Measurements from ENCODE around the gene KIAA1671.

GRCh38 chr22:25049770-25050169, 97.3 kb downstream of the KIAA1671 start:
- TF ChIP-seq REST (IDR thresholded peaks at IDR 0.05; ENCODE audit: borderline replicate concordance) (no peak), POLR2AphosphoS5 (IDR thresholded peaks at IDR 0.05) (no peak), EP300 (conservative IDR thresholded peaks at IDR 0.05; ENCODE audit: poor library complexity, severe bottlenecking) (no peak), RAD21 (conservative IDR thresholded peaks at IDR 0.05) (no peak), CTCF (IDR thresholded peaks at IDR 0.05; ENCODE audit: poor library complexity, severe bottlenecking) (no peak)
